ENCODE data around the gene SGIP1. TPM values are rescaled to one million over a fixed set of nuclear protein-coding genes. Genes with fewer than 3 reads are reported as not detected.

SGIP1 gene
- polyA plus RNA-seq, 3 donors, result not detected

DNA sequence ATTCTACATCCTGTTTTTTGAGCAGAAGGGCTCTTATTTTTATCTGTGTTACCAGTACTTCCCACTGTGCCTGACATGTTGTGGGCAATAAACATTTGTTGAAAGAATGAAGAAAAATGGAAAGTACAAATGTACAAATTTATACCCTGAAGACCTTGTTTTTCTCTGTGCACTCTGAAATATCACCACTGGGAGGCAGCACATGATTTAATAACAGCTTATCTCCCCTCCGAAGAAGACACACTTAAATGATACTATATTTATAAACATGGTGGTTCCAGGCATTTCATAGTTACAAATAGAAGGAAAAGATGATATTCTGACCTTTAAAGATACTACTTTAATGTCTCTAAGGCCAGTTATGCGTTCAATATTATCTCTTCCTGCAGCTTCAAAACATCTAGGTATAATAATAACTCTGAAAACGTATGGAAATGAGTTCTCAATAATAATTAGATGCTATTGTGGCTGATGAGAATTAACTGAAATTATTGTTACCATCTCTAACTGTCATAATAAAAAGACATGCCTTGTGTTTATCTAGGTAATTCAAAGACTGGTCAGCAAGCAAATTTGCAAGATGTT is 231.1 kb downstream of the SGIP1 start:
- H3K4me3 Mint-ChIP-seq, result no peak overlapping the region
- Histone ChIP-seq H3K4me2 (replicated peaks; ENCODE audit: extremely low read depth, low read length, poor library complexity, severe bottlenecking) (no peak overlapping the region), H2AFZ (ENCODE audit: insufficient read depth, low read depth, low read length, poor library complexity, severe bottlenecking) (no peak overlapping the region), H3K36me3 (replicated peaks in 1 of 2; ENCODE audit: control insufficient read depth in 1 of 2, insufficient read depth in 2 of 2, low read length in 2 of 2) (no peaks in the 10 kb centered on the region), H3K4me3 (replicated peaks in 1 of 3; ENCODE audit: low read depth in 2 of 3, low read length in 3 of 3) (no peak overlapping the region), H4K20me1 (ENCODE audit: insufficient read depth, low read length) (no peaks in the 10 kb centered on the region), H3K4me1 (ENCODE audit: control insufficient read depth in 1 of 2, insufficient read depth in 2 of 2, low read length in 2 of 2) (peaks cover 12 to 22% of the 10 kb centered on the region in 2 donors), H3K27me3 (ENCODE audit: control insufficient read depth in 2 of 2, insufficient read depth in 2 of 2, low read length in 2 of 2) (no peaks in the 10 kb centered on the region), H3K27ac (ENCODE audit: low read depth in 1 of 2, low read length in 2 of 2) (no peak overlapping the region), H3K79me2 (ENCODE audit: insufficient read depth, low read length) (no peaks in the 10 kb centered on the region), H3K9me3 (replicated peaks in 1 of 2; ENCODE audit: control insufficient read depth in 1 of 2, insufficient read depth in 1 of 2, low read length in 2 of 2) (no peaks in the 10 kb centered on the region), H3K9ac (ENCODE audit: insufficient read depth, low read length, poor library complexity, severe bottlenecking) (no peak overlapping the region)
- no peaks in the 10 kb centered on the region for H3K36me3 Mint-ChIP-seq
- H3K9me3 Mint-ChIP-seq, result peaks cover 0 to 4% (median 0%) of the 10 kb centered on the region in 7 donors
- WGBS (ENCODE audit: insufficient coverage), result no CpG with 5 or more reads among the region's 3 CpGs
- intact Hi-C loops (cut with micrococcal nuclease), result loop anchor here in 1 of 2 donors (10.0 kb wide), 1 partner anchor 160 kb away; the partner anchor contains the start of genes DNAI4 and MIER1
- H3K27ac Mint-ChIP-seq, result no peak overlapping the region
- peaks cover 20% of the 10 kb centered on the region for H3K4me1 Mint-ChIP-seq
- H3K27me3 Mint-ChIP-seq (ENCODE audit: low read depth in 3 of 3), result no peaks in the 10 kb centered on the region
- peak; percentile 79 for TF ChIP-seq CTCF (IDR thresholded peaks at IDR 0.05)
- DNase-seq, result peak; percentile 11 to 32 (median 26)

- no peaks in the 10 kb centered on the region for H3K27me3 Mint-ChIP-seq (ENCODE audit: low read depth in 3 of 3)
- no peaks in the 10 kb centered on the region for H3K9me3 ChIP-seq (replicated peaks in 1 of 2; ENCODE audit: control insufficient read depth in 1 of 2, insufficient read depth in 1 of 2, low read length in 2 of 2)
- peaks cover 3 to 4% of the 10 kb centered on the region in 2 donors for H3K36me3 Mint-ChIP-seq
- H3K9me3 Mint-ChIP-seq, result peaks cover 0 to 4% (median 0%) of the 10 kb centered on the region in 7 donors
- intact Hi-C loops (cut with micrococcal nuclease), result loop anchor here in 1 of 2 donors (10.0 kb wide), 1 partner anchor 157 kb away; the partner anchor contains the start of genes DNAI4 and MIER1
- TF ChIP-seq CTCF (IDR thresholded peaks at IDR 0.05), result no peak
- H4K20me1 ChIP-seq (ENCODE audit: insufficient read depth, low read length), result no peaks in the 10 kb centered on the region
- H3K27ac Mint-ChIP-seq, result no peak overlapping the region
- H3K4me1 Mint-ChIP-seq, result peaks cover 2% of the 10 kb centered on the region
- no peaks in the 10 kb centered on the region for H3K4me1 ChIP-seq (ENCODE audit: control insufficient read depth in 1 of 2, insufficient read depth in 2 of 2, low read length in 2 of 2)
- no peak overlapping the region for H3K4me2 ChIP-seq (replicated peaks; ENCODE audit: extremely low read depth, low read length, poor library complexity, severe bottlenecking)
- H3K36me3 ChIP-seq (replicated peaks in 1 of 2; ENCODE audit: control insufficient read depth in 1 of 2, insufficient read depth in 2 of 2, low read length in 2 of 2), result no peaks in the 10 kb centered on the region
- no peak for DNase-seq
- H3K4me3 Mint-ChIP-seq, result no peak overlapping the region
- no peak overlapping the region for H3K4me3 ChIP-seq (replicated peaks in 1 of 3; ENCODE audit: low read depth in 2 of 3, low read length in 3 of 3)
- H3K79me2 ChIP-seq (ENCODE audit: insufficient read depth, low read length), result no peaks in the 10 kb centered on the region
- no peak overlapping the region for H3K27ac ChIP-seq (ENCODE audit: low read depth in 1 of 2, low read length in 2 of 2)
- H2AFZ ChIP-seq (ENCODE audit: insufficient read depth, low read depth, low read length, poor library complexity, severe bottlenecking), result no peak overlapping the region
- H3K27me3 ChIP-seq (ENCODE audit: control insufficient read depth in 2 of 2, insufficient read depth in 2 of 2, low read length in 2 of 2), result no peaks in the 10 kb centered on the region
- H3K9ac ChIP-seq (ENCODE audit: insufficient read depth, low read length, poor library complexity, severe bottlenecking), result no peak overlapping the region
Observed at GRCh38 chr1:66767626-66768025, 233.7 kb downstream of the SGIP1 start.

All from CD14-positive monocyte (primary cell).